GM21526 (cell line): Measurements from ENCODE around the gene FAM163A.
A peak's percentile ranks its signal among the peaks of the same experiment; 100 is the strongest.
"Not testable (repeated sequence)": the region's sequence is repeated elsewhere in the genome, so short reads cannot be mapped to it uniquely, and the experiment has no call there.

ENCODE experiments used
- ATAC-seq: cut with Tn5 transposase; IDR thresholded peaks from one replicate; pipeline ENCODE4 v1.9.1; 2021; ENCODE audit warnings: moderate library complexity; ENCODE audit not compliant: unreplicated experiment, low FRiP score

Gene FAM163A

GRCh38 chr1:179742717-179743678, at the start of gene FAM163A:
Gene FAM163A, plus strand, starts transcription at chr1:179743291. Its CDS starts 69,807 bp downstream, at chr1:179813098.
- no peak for ATAC-seq

GRCh38 chr1:179694530-179694929, 48.6 kb upstream of the FAM163A start:
- ATAC-seq = not testable (repeated sequence)

GRCh38 chr1:179702946-179703539, 40.0 kb upstream of the FAM163A start:
- no peak for ATAC-seq

GRCh38 chr1:179706339-179706941, 36.7 kb upstream of the FAM163A start:
- ATAC-seq = no peak

- ATAC-seq = no peak
Observed at GRCh38 chr1:179707406-179707805, 35.7 kb upstream of the FAM163A start.

- no peak for ATAC-seq
Observed at GRCh38 chr1:179708434-179709195, 34.5 kb upstream of the FAM163A start.

- peak; percentile 76 for ATAC-seq
Observed at GRCh38 chr1:179709841-179710329, 33.2 kb upstream of the FAM163A start.

GRCh38 chr1:179714159-179714558, 28.9 kb upstream of the FAM163A start:
- ATAC-seq = no peak

GRCh38 chr1:179714623-179715022, 28.5 kb upstream of the FAM163A start:
- no peak for ATAC-seq

- no peak for ATAC-seq
Observed at GRCh38 chr1:179719272-179719671, 23.8 kb upstream of the FAM163A start.

- no peak for ATAC-seq
Observed at GRCh38 chr1:179728271-179728670, 14.8 kb upstream of the FAM163A start.

- no peak for ATAC-seq
Observed at GRCh38 chr1:179729881-179730280, 13.2 kb upstream of the FAM163A start.

GRCh38 chr1:179731643-179732042, 11.4 kb upstream of the FAM163A start:
- ATAC-seq = no peak

GRCh38 chr1:179742291-179742690, 800 bp upstream of the FAM163A start:
- no peak for ATAC-seq

- no peak for ATAC-seq
Observed at GRCh38 chr1:179743679-179744400, 749 bp downstream of the FAM163A start.

GRCh38 chr1:179744401-179745130, 1.5 kb downstream of the FAM163A start:
- no peak for ATAC-seq

GRCh38 chr1:179745131-179745611, 2.1 kb downstream of the FAM163A start:
- ATAC-seq = no peak

GRCh38 chr1:179745743-179746142, 2.7 kb downstream of the FAM163A start:
- no peak for ATAC-seq

- ATAC-seq = no peak
Observed at GRCh38 chr1:179747611-179748010, 4.5 kb downstream of the FAM163A start.
